Measurements from ENCODE around the gene PTPRM.

- TF ChIP-seq CTCF (IDR thresholded peaks at IDR 0.05; ENCODE audit: low read depth, low read length, poor library complexity, severe bottlenecking) (no peak), EZH2phosphoT487 (IDR thresholded peaks at IDR 0.05; ENCODE audit: borderline replicate concordance, low read length) (no peak)
These were observed 36.3 kb downstream of the PTPRM start for GRCh38 chr18:7603259-7604000.
